SK-N-SH treated with all-trans-retinoic acid at 6 μM for 48 hours (cell line): Measurements from ENCODE around the gene RAB3IP.
A peak's percentile ranks its signal among the peaks of the same experiment; 100 is the strongest.

Experiments
- ATAC-seq: fragments of 200-7000 bp; cut with Tn5 transposase; 3 replicates; pipeline ENCODE4 v1.9.1; 2020; ENCODE audit warnings: mild to moderate bottlenecking, moderate library complexity
- ARNTL ChIP-seq: fragments of 450-650 bp; formaldehyde crosslinking; IDR thresholded peaks from 2 replicates; pipeline ENCODE4 v1.5.0; 2020; ENCODE audit warnings: low read depth, mild to moderate bottlenecking, moderate library complexity, borderline replicate concordance
- BACH2 ChIP-seq: fragments of 250-450 bp; sonication (Bioruptor Pico); IDR thresholded peaks from 2 replicates; pipeline ENCODE4 v1.9.0; 2021; ENCODE audit warnings: mild to moderate bottlenecking, borderline replicate concordance
- CREB5 ChIP-seq: fragments of 250-450 bp; sonication (Bioruptor Pico); IDR thresholded peaks from 2 replicates; pipeline ENCODE4 v1.5.1; 2020; ENCODE audit warnings: low read depth, mild to moderate bottlenecking, moderate library complexity
- CSDC2 ChIP-seq: fragments of 250-450 bp; sonication (Bioruptor Pico); IDR thresholded peaks from 2 replicates; pipeline ENCODE4 v1.5.0; 2020; ENCODE audit warnings: mild to moderate bottlenecking, moderate library complexity
- CSRNP3 ChIP-seq: fragments of 250-450 bp; sonication (Bioruptor Pico); IDR thresholded peaks from 2 replicates; pipeline ENCODE4 v1.5.1; 2021; ENCODE audit warnings: mild to moderate bottlenecking, moderate library complexity
- ESRRG ChIP-seq: fragments of 250-450 bp; sonication (Bioruptor Pico); IDR thresholded peaks from 2 replicates; pipeline ENCODE4 v1.6.1; 2021; ENCODE audit warnings: mild to moderate bottlenecking
- GLIS3 ChIP-seq: fragments of 250-450 bp; sonication (Bioruptor Pico); IDR thresholded peaks from 2 replicates; pipeline ENCODE4 v1.5.0; 2020; ENCODE audit warnings: mild to moderate bottlenecking, moderate library complexity
- ISL1 ChIP-seq: fragments of 250-450 bp; sonication (Bioruptor Pico); IDR thresholded peaks from 2 replicates; pipeline ENCODE4 v2.1.2; 2022; ENCODE audit warnings: mild to moderate bottlenecking, moderate library complexity
- OSR1 ChIP-seq: fragments of 250-450 bp; sonication (Bioruptor Pico); IDR thresholded peaks from 2 replicates; pipeline ENCODE4 v1.8.0; 2022; ENCODE audit warnings: moderate library complexity, mild to moderate bottlenecking, inconsistent platforms
- PATZ1 ChIP-seq: fragments of 250-450 bp; sonication (Bioruptor Pico); IDR thresholded peaks from 2 replicates; pipeline ENCODE4 v1.8.0; 2020; ENCODE audit warnings: mild to moderate bottlenecking, moderate library complexity, borderline replicate concordance
- POU6F1 ChIP-seq: fragments of 250-450 bp; sonication (Bioruptor Pico); IDR thresholded peaks from 2 replicates; pipeline ENCODE4 v1.8.0; 2021; ENCODE audit warnings: low read depth, mild to moderate bottlenecking, moderate library complexity, borderline replicate concordance
- PPARA ChIP-seq: fragments of 250-450 bp; sonication (Bioruptor Pico); IDR thresholded peaks from 2 replicates; pipeline ENCODE4 v1.5.0; 2020; ENCODE audit warnings: mild to moderate bottlenecking, borderline replicate concordance
- RARB ChIP-seq: fragments of 250-450 bp; sonication (Bioruptor Pico); IDR thresholded peaks from 2 replicates; pipeline ENCODE4 v1.8.0; 2021; ENCODE audit warnings: mild to moderate bottlenecking, moderate library complexity
- SNAI2 ChIP-seq: fragments of 250-450 bp; sonication (Bioruptor Pico); IDR thresholded peaks from 2 replicates; pipeline ENCODE4 v1.5.0; 2020; ENCODE audit warnings: mild to moderate bottlenecking, moderate library complexity
- TCF4 ChIP-seq: fragments of 250-450 bp; sonication (Bioruptor Pico); IDR thresholded peaks from 2 replicates; pipeline ENCODE4 v1.8.0; 2021; ENCODE audit warnings: mild to moderate bottlenecking, moderate library complexity, borderline replicate concordance
- TOX ChIP-seq: fragments of 250-450 bp; sonication (Bioruptor Pico); IDR thresholded peaks from 2 replicates; pipeline ENCODE4 v1.8.0; 2021; ENCODE audit warnings: mild to moderate bottlenecking, moderate library complexity, borderline replicate concordance
- TSHZ2 ChIP-seq: fragments of 250-450 bp; sonication (Bioruptor Pico); IDR thresholded peaks from 2 replicates; pipeline ENCODE4 v1.5.0; 2020; ENCODE audit warnings: mild to moderate bottlenecking, moderate library complexity
- ZC3H10 ChIP-seq: fragments of 250-450 bp; sonication (Bioruptor Pico); IDR thresholded peaks from 2 replicates; pipeline ENCODE4 v1.5.1; 2021; ENCODE audit warnings: mild to moderate bottlenecking, moderate library complexity
- ZFP3 ChIP-seq: fragments of 250-450 bp; sonication (Bioruptor Pico); IDR thresholded peaks from 2 replicates; pipeline ENCODE4 v1.5.0; 2020; ENCODE audit warnings: mild to moderate bottlenecking, moderate library complexity
- ZFP30 ChIP-seq: fragments of 450-650 bp; formaldehyde crosslinking; IDR thresholded peaks from 2 replicates; pipeline ENCODE4 v1.5.0; 2022; ENCODE audit warnings: mild to moderate bottlenecking, moderate library complexity
- ZNF565 ChIP-seq: fragments of 450-650 bp; formaldehyde crosslinking; conservative IDR thresholded peaks from 2 replicates; pipeline ENCODE4 v1.5.0; 2020; ENCODE audit warnings: low read depth, mild to moderate bottlenecking, moderate library complexity
- ZNF70 ChIP-seq: fragments of 450-650 bp; formaldehyde crosslinking; IDR thresholded peaks from 2 replicates; pipeline ENCODE4 v1.5.0; 2020; ENCODE audit warnings: mild to moderate bottlenecking, moderate library complexity
- ZNF8 ChIP-seq: fragments of 450-650 bp; formaldehyde crosslinking; IDR thresholded peaks from 2 replicates; pipeline ENCODE4 v1.5.0; 2020; ENCODE audit warnings: mild to moderate bottlenecking, moderate library complexity

The RAB3IP gene

GRCh38 chr12:69714542-69714941 is 24.1 kb upstream of the RAB3IP start:
- TF ChIP-seq SNAI2 (CRISPR knock-in tag) (0 out of 2 replicates have a peak, but pooled peaks have one; percentile 52), TCF4 (CRISPR knock-in tag) (peak; percentile 91), ZFP3 (CRISPR knock-in tag) (no peak), BACH2 (no peak), ZFP30 (CRISPR knock-in tag) (no peak), ESRRG (CRISPR knock-in tag) (0 out of 2 replicates have a peak, but pooled peaks have one; percentile 52), ZNF565 (no peak), CSRNP3 (CRISPR knock-in tag) (0 out of 2 replicates have a peak, but pooled peaks have one; percentile 29), TSHZ2 (CRISPR knock-in tag) (peak; percentile 42; the same call in 1 of the 2 replicates), ZC3H10 (CRISPR knock-in tag) (no peak), POU6F1 (no peak), ZNF70 (CRISPR knock-in tag) (no peak), PPARA (no peak), GLIS3 (CRISPR knock-in tag) (0 out of 2 replicates have a peak, but pooled peaks have one; percentile 67), CSDC2 (no peak), RARB (CRISPR knock-in tag) (no peak), ZNF8 (no peak), TOX (no peak), ISL1 (CRISPR knock-in tag) (peak; percentile 86), PATZ1 (CRISPR knock-in tag) (no peak), ARNTL (CRISPR knock-in tag) (no peak), CREB5 (CRISPR knock-in tag) (peak; percentile 85), OSR1 (CRISPR knock-in tag) (no peak)
- ATAC-seq: no peak; the same call in 2 of the 3 replicates

GRCh38 chr12:69719336-69720316 is 19.0 kb upstream of the RAB3IP start:
- no peak for ATAC-seq
- TF ChIP-seq ZNF565 (no peak), POU6F1 (no peak), CSDC2 (no peak), TSHZ2 (CRISPR knock-in tag) (no peak), ZFP3 (CRISPR knock-in tag) (no peak), ESRRG (CRISPR knock-in tag) (no peak), PPARA (no peak), ZNF8 (no peak), BACH2 (no peak), ZC3H10 (CRISPR knock-in tag) (no peak)
